Lower lobe of right lung (tissue), 2 donors: ENCODE measurements around the gene NOC3L. TPM values are rescaled to one million over a fixed set of nuclear protein-coding genes. Genes with fewer than 3 reads are reported as not detected.
"Not testable (repeated sequence)": the region's sequence is repeated elsewhere in the genome, so short reads cannot be mapped to it uniquely, and the experiment has no call there.

Experiments used
- ATAC-seq, 2 donors: fragments of 200-7000 bp; cut with Tn5 transposase; one replicate each; pipeline ENCODE4 v1.9.1; 2020 to 2022; ENCODE audit warnings: mild to moderate bottlenecking in 2 of 2, moderate library complexity in 2 of 2
- DNase-seq: peaks from one replicate; pipeline ENCODE4 v3.0.0-alpha.2; 2020
- H3K27ac ChIP-seq: fragments of 200-600 bp; one replicate; pipeline ENCODE4 v1.8.0; 2022
- H3K27me3 ChIP-seq: fragments of 200-600 bp; one replicate; pipeline ENCODE4 v1.8.0; 2022; ENCODE audit warnings: low read depth
- H3K36me3 ChIP-seq: fragments of 200-600 bp; one replicate; pipeline ENCODE4 v1.8.0; 2022; ENCODE audit warnings: mild to moderate bottlenecking
- H3K4me1 ChIP-seq: fragments of 200-600 bp; one replicate; pipeline ENCODE4 v1.8.0; 2022
- H3K4me3 ChIP-seq: fragments of 200-600 bp; one replicate; pipeline ENCODE4 v1.8.0; 2022; ENCODE audit warnings: mild to moderate bottlenecking
- H3K9me3 ChIP-seq: fragments of 200-600 bp; one replicate; pipeline ENCODE4 v1.8.0; 2022
- intact Hi-C: fragments of 100-400 bp; cut with DNase I; formaldehyde crosslinking; loops from one replicate; pipeline ENCODE4 v1.11.0; 2022
- total RNA-seq: library from RNA; stranded (reverse); fragmentation: NEBNext Ultra II Directional; extraction: Animal tissue kit (Norgen Biotek cat#: 25700); gene quantifications from one replicate; pipeline ENCODE4 v1.2.1, GENCODE V29; 2021
- TF ChIP-seq, protein P1 (sequence below): fragments of 200-600 bp; IDR thresholded peaks from one replicate; pipeline ENCODE4 v1.8.0; 2022; ENCODE audit warnings: antibody characterized with exemption, mild to moderate bottlenecking
- donor health status: DM: no; HTN: yes; CAD: no; lungs with severe emphysema.

The NOC3L gene
- total RNA-seq, 1 donor from 2014 or later: 13.9 TPM

DNA sequence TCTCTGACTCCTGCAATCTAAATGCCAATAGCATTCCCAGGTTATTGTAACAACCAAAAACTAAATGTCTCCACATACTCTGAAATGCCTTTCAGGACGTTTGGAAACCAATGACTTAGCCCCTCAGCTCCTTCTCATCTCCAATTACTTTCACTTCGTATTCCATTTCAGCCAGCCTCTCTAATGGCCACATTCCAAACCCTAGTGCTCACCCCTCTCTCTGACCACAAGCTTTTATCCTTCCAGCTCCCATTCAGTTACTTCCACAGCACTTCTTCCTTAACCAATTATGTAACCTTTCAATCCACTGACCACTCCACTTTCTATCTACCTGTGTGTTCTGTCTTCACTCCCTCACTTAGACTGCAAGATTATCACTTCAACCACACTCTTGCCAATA, 4.3 kb downstream of the NOC3L start:
- intact Hi-C loops: no loop called here
- no peaks in the 10 kb centered on the region for H3K9me3 ChIP-seq
- H3K27ac ChIP-seq: no peak overlapping the region
- TF ChIP-seq, protein P1, sequence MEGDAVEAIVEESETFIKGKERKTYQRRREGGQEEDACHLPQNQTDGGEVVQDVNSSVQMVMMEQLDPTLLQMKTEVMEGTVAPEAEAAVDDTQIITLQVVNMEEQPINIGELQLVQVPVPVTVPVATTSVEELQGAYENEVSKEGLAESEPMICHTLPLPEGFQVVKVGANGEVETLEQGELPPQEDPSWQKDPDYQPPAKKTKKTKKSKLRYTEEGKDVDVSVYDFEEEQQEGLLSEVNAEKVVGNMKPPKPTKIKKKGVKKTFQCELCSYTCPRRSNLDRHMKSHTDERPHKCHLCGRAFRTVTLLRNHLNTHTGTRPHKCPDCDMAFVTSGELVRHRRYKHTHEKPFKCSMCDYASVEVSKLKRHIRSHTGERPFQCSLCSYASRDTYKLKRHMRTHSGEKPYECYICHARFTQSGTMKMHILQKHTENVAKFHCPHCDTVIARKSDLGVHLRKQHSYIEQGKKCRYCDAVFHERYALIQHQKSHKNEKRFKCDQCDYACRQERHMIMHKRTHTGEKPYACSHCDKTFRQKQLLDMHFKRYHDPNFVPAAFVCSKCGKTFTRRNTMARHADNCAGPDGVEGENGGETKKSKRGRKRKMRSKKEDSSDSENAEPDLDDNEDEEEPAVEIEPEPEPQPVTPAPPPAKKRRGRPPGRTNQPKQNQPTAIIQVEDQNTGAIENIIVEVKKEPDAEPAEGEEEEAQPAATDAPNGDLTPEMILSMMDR: no peak
- DNase-seq (no peak), ATAC-seq (no peak)
- H3K4me3 ChIP-seq: no peak overlapping the region
- H3K27me3 ChIP-seq: no peaks in the 10 kb centered on the region
- H3K36me3 ChIP-seq: peaks cover 37% of the 10 kb centered on the region
- H3K4me1 ChIP-seq: peaks cover 17% of the 10 kb centered on the region

DNA sequence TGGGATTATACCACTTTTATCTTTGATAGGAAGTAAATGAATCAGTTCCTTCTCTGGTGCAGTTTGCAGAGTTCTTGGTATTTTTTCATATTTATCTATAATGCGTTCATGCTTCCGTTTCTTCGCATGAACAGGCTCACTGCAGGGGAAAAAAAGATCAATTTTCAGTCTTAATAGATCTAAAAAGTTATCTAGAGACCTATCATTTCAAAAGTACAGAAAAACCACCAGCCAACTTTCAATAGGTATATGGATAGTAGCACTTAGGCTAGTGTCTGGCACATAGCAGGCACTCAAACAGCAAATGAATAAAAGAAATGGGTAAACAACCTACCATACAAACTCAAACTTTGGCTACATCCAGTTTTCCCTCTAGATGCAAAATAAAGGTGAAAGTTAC, 5.5 kb downstream of the NOC3L start:
- intact Hi-C loops: no loop called here
- Histone ChIP-seq H3K4me1 (peaks cover 12% of the 10 kb centered on the region), H3K27ac (no peak overlapping the region), H3K9me3 (no peaks in the 10 kb centered on the region), H3K4me3 (no peak overlapping the region), H3K27me3 (no peaks in the 10 kb centered on the region), H3K36me3 (peaks cover 50% of the 10 kb centered on the region)
- ATAC-seq (no peak), DNase-seq (no peak)
- TF ChIP-seq, protein P1: no peak

DNA sequence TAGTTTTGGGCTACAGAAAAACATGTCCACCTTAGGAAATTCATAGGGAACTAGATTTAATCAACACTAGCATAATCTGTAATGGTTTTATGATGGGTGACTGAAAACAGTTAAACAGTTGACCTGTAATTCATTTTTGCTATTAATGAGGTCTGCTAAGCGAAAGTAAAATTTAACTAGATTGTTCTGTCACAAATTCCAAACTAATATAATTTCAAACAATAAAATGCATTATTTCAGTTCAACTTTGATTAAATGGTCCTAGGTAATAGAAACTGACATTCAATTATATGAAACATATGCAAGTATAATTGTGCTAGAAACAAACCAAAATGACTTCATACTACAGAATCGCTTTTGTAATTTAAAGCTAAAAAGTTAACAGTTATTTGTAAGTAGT, 6.9 kb downstream of the NOC3L start:
- no peaks in the 10 kb centered on the region for H3K4me1 ChIP-seq
- intact Hi-C loops: no loop called here
- H3K4me3 ChIP-seq: no peak overlapping the region
- DNase-seq (no peak), ATAC-seq (no peak)
- no peaks in the 10 kb centered on the region for H3K9me3 ChIP-seq
- TF ChIP-seq, protein P1: no peak
- peaks cover 63% of the 10 kb centered on the region for H3K36me3 ChIP-seq
- no peaks in the 10 kb centered on the region for H3K27me3 ChIP-seq
- no peak overlapping the region for H3K27ac ChIP-seq

GRCh38 chr10:94353336-94353735, 9.4 kb downstream of the NOC3L start:
- Histone ChIP-seq H3K36me3 (peaks cover 82% of the 10 kb centered on the region), H3K27ac (no peak overlapping the region), H3K27me3 (no peaks in the 10 kb centered on the region), H3K4me1 (no peaks in the 10 kb centered on the region), H3K4me3 (no peak overlapping the region), H3K9me3 (no peaks in the 10 kb centered on the region)
- TF ChIP-seq, protein P1: no peak
- intact Hi-C loops: no loop called here
- ATAC-seq (no peak), DNase-seq (no peak)

DNA sequence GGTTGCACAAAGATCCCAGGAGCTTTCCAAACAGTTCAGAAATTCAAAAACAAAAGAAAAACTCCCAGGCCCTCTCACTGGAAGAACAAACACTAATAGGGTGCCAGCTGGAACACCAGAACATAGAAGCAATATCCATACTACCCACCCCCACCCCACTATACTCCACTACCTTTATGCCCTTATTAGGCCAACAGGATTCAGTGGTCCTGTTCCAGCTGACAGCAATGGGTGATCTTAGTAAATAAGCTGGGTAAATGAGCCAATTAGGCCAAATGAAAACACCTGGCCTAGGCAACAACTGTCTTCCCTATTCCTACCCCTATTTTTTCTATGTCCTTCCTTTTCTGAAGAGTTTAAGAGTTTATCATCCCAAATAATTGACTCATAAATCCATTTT, 11.7 kb downstream of the NOC3L start:
- no peak for ATAC-seq
- no peaks in the 10 kb centered on the region for H3K4me1 ChIP-seq
- TF ChIP-seq, protein P1: no peak
- DNase-seq: no peak
- peaks cover 88% of the 10 kb centered on the region for H3K36me3 ChIP-seq
- no peaks in the 10 kb centered on the region for H3K27me3 ChIP-seq
- no peak overlapping the region for H3K27ac ChIP-seq
- intact Hi-C loops: no loop called here
- H3K9me3 ChIP-seq: no peaks in the 10 kb centered on the region
- no peak overlapping the region for H3K4me3 ChIP-seq

- H3K27ac ChIP-seq, intact Hi-C loops, DNase-seq, H3K4me1 ChIP-seq, H3K27me3 ChIP-seq, ATAC-seq, H3K4me3 ChIP-seq, H3K9me3 ChIP-seq: not testable (repeated sequence)
- peaks cover 92% of the 10 kb centered on the region for H3K36me3 ChIP-seq
Measured at GRCh38 chr10:94350500-94350899, 12.2 kb downstream of the NOC3L start.
